ENCODE results near the gene COMMD1. TPM values are rescaled to one million over a fixed set of nuclear protein-coding genes. Genes with fewer than 3 reads are reported as not detected.

The COMMD1 gene
- total RNA-seq, 1 donor from 2014 or later = 30.5 TPM

GRCh38 chr2:62014102-62014501 lies 108.6 kb downstream of the COMMD1 start:
- Mint-ChIP-seq H3K4me3 (no peak overlapping the region), H3K27me3 (ENCODE audit: low read depth) (no peaks in the 10 kb centered on the region), H3K27ac (ENCODE audit: unreplicated experiment) (no peak overlapping the region), H3K36me3 (ENCODE audit: low read depth) (no peaks in the 10 kb centered on the region), H3K9me3 (no peaks in the 10 kb centered on the region), H3K4me1 (no peaks in the 10 kb centered on the region)
- TF ChIP-seq CTCF (conservative IDR thresholded peaks at IDR 0.05) = no peak
- no peak for DNase-seq (ENCODE audit: low read depth, low spot score)

DNA sequence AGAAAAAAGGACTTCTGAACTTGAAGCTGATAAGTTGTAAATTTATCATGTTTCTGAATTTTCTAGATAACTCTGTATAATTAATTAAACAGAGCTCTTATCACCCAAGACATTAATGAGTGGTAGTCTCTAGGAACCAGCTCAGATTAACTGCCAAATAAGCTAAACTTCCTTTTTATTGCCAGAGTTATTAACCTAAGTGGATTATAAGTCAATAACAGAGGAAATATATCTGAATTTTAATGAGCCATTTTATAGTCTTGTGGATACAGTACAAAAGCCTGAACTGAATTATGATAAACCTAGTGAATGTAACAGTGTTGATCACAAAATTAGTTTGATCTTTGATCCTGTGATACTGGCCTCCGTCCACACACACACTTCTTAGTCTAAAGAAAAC lies 111.5 kb downstream of the COMMD1 start:
- H3K36me3 Mint-ChIP-seq (ENCODE audit: low read depth) = no peaks in the 10 kb centered on the region
- no peaks in the 10 kb centered on the region for H3K9me3 Mint-ChIP-seq
- H3K4me3 Mint-ChIP-seq = no peak overlapping the region
- no peak for TF ChIP-seq CTCF (conservative IDR thresholded peaks at IDR 0.05)
- H3K27ac Mint-ChIP-seq (ENCODE audit: unreplicated experiment) = no peak overlapping the region
- H3K4me1 Mint-ChIP-seq = no peaks in the 10 kb centered on the region
- no peak for DNase-seq (ENCODE audit: low read depth, low spot score)
- H3K27me3 Mint-ChIP-seq (ENCODE audit: low read depth) = no peaks in the 10 kb centered on the region

GRCh38 chr2:62029910-62030309 lies 124.4 kb downstream of the COMMD1 start:
- DNase-seq (ENCODE audit: low read depth, low spot score) = no peak
- Mint-ChIP-seq H3K9me3 (no peaks in the 10 kb centered on the region), H3K4me3 (no peak overlapping the region), H3K36me3 (ENCODE audit: low read depth) (no peaks in the 10 kb centered on the region), H3K4me1 (no peaks in the 10 kb centered on the region), H3K27me3 (ENCODE audit: low read depth) (no peaks in the 10 kb centered on the region), H3K27ac (ENCODE audit: unreplicated experiment) (no peak overlapping the region)
- no peak for TF ChIP-seq CTCF (conservative IDR thresholded peaks at IDR 0.05)

DNA sequence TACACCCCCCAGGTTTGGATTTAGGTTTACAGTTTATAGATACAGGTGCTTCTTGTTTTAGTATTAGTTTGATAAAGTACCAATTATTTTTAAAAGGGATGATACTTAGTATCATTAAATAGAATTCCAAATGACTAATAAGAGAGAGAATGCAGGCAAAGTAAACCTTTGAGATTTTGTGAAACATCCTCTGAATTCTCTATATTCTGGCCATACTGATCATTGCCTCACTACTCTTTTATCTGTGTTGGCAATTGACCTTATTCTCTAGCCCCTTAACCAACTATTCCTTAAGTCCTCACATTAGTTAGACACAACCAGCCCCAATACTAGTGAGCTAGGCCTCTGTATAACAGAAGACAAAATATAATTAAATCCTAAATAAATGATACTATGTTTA lies 125.4 kb downstream of the COMMD1 start:
- H3K9me3 Mint-ChIP-seq = no peaks in the 10 kb centered on the region
- H3K36me3 Mint-ChIP-seq (ENCODE audit: low read depth) = no peaks in the 10 kb centered on the region
- DNase-seq (ENCODE audit: low read depth, low spot score) = no peak
- no peak overlapping the region for H3K27ac Mint-ChIP-seq (ENCODE audit: unreplicated experiment)
- H3K4me1 Mint-ChIP-seq = no peaks in the 10 kb centered on the region
- H3K27me3 Mint-ChIP-seq (ENCODE audit: low read depth) = no peaks in the 10 kb centered on the region
- no peak for TF ChIP-seq CTCF (conservative IDR thresholded peaks at IDR 0.05)
- no peak overlapping the region for H3K4me3 Mint-ChIP-seq

- Mint-ChIP-seq H3K4me1 (no peaks in the 10 kb centered on the region), H3K27me3 (ENCODE audit: low read depth) (no peaks in the 10 kb centered on the region), H3K36me3 (ENCODE audit: low read depth) (no peaks in the 10 kb centered on the region), H3K9me3 (no peaks in the 10 kb centered on the region), H3K4me3 (no peak overlapping the region), H3K27ac (ENCODE audit: unreplicated experiment) (no peak overlapping the region)
- DNase-seq (ENCODE audit: low read depth, low spot score) = no peak
- TF ChIP-seq CTCF (conservative IDR thresholded peaks at IDR 0.05) = no peak
Measured at GRCh38 chr2:62032096-62032495, 126.6 kb downstream of the COMMD1 start.

GRCh38 chr2:62034715-62035114 lies 129.2 kb downstream of the COMMD1 start:
- DNase-seq (ENCODE audit: low read depth, low spot score) = no peak
- Mint-ChIP-seq H3K27me3 (ENCODE audit: low read depth) (no peaks in the 10 kb centered on the region), H3K27ac (ENCODE audit: unreplicated experiment) (no peak overlapping the region), H3K36me3 (ENCODE audit: low read depth) (no peaks in the 10 kb centered on the region), H3K4me3 (no peak overlapping the region), H3K4me1 (no peaks in the 10 kb centered on the region), H3K9me3 (no peaks in the 10 kb centered on the region)
- TF ChIP-seq CTCF (conservative IDR thresholded peaks at IDR 0.05) = no peak

Measured in neural crest cell (in vitro differentiated cells).